Skin of body (tissue), 2 donors: Measurements from ENCODE around the gene PCDHGC3. TPM values are rescaled to one million over a fixed set of nuclear protein-coding genes. Genes with fewer than 3 reads are reported as not detected.

Experiments
- DNase-seq: peaks from one replicate; lab custom pipeline; 2025; lab: John Stamatoyannopoulos, UW
- total RNA-seq: library from RNA; depleted of rRNA; stranded (reverse); fragments of >200 nt; gene quantifications from one replicate; pipeline ENCODE4 v1.2.3, GENCODE V29; 2014

The PCDHGC3 gene
- total RNA-seq, 1 donor from 2014 or later, result 36.7 TPM

DNA sequence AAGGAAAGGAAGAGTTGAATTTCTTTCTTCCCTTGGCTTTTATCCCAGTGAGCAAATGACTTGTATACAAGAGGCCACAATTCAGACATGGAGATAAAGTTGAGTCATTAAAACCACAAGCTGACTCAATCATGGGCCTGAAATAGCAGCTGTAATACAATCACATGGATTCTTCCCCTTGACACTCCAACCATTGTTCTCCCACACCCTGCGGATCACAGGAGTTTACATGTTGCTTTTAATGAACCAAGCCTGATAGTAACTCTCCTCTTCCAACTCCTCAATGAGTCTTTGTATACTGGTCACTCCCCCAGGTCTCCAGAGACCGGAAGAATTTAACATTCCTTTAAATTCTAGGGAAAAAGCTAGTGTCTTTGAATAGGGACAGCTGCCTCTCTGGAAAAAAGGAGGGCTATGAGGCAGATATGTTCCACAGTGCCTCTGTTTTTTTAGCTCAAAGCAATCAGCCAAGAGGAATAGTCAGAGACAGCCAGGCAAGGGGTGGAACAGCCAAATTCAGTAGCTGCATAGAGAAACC lies 45.5 kb downstream of the PCDHGC3 start:
- DNase-seq, result peak; percentile 92

DNA sequence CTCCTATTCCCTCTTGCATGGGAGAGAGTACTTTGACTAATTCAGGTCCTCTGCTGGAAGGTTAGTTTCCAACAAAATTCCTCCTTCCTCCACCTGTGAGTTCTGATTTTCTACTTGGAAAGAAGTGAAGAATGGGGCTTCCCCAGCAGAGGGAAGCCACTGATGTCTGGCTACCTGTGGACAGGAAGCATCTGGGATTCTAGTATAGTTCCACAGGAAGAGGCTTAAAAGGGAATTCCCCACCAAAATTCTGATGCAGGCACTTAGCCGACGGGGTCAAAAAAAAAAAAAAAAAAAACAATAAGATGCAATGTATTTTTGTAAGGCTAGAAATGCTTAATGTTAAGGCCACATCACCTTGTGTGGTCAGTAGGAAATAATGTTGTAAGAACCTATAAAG lies 46.5 kb downstream of the PCDHGC3 start:
- DNase-seq, result no peak

DNA sequence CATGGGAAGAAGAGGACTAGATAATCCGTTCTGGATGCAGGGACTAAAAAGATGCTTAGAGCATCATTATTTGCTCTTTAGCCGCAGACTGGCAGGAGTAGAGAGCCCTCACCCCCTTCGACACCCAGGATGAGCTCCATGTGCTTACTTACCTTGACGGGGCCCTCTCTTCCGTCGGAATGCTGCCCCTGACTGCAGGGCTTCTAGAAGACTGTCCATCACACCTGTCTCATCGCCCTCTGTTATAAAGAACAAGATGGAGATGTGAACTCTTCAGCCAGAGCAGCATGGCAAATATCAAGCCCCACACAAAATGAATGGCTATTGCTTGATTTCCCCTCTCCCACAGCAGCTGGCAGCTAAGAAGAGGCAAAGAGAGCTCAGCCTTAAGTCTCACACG lies 48.2 kb downstream of the PCDHGC3 start:
- DNase-seq, result no peak

DNA sequence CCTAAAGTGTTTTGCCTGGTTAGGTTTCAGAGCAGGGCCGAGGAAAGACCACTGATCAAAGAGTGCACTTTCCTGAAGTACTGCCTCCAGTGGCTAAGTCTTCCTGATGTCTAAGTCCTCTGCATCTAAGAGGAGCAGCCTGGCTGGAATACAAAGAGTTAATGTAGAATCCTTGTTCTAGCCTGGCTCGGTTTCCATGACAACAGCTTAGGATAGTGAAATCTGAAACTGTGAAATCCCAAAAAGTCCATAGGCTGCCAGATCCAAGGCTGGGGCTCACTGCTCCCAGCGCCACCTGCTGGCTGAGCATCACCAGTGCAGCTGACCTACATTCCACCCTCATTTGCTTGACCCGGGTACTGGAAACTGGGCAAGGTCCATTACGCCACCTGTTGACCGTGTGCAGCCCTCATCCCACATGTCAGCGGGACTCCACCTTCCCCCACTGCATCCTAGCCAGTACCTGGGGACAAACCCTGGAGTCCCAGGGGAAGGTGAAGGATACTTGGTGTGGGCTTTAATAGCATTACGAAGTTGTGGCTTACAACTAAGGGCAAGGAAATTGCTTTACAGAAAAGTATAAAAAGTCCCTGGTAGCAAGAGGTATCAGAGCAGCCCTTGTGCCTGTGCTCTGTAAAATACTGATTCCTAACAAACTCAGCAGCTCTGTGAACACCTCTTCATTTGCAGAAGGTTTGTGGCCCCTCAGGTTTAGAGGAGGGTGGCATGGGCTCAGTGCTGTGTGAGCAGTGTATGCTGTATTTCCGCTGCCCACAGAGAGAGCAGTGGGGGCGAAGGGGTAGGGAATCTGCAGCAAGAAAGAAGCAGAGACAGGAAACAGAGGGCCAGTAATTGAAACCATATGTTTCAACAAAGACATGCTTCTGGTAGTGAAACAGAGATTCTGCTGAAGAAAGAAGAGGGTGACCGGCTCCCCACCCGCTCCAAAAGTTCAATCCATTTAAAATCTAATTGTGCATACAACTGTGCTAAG lies 49.1 kb downstream of the PCDHGC3 start:
- DNase-seq, result peak; percentile 99

DNA sequence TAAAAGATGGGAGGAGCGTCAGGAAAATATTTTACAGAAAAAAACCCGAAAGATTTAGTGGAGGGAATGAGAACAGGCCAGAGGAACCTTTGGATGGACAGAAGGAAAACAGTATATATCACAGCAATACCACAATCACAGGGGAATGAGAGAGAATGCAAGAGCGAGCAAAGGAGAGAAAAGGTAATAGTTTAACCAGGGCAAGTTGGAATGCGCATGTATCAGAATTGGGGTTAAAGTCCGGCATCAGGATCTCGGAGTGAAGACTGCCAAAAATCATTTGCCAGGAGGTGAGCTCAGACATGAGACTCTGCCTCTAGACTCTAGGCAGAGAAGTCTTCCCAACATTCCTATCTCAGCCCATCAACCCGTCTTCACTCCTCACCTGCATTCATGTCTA lies 49.9 kb downstream of the PCDHGC3 start:
- DNase-seq, result no peak

DNA sequence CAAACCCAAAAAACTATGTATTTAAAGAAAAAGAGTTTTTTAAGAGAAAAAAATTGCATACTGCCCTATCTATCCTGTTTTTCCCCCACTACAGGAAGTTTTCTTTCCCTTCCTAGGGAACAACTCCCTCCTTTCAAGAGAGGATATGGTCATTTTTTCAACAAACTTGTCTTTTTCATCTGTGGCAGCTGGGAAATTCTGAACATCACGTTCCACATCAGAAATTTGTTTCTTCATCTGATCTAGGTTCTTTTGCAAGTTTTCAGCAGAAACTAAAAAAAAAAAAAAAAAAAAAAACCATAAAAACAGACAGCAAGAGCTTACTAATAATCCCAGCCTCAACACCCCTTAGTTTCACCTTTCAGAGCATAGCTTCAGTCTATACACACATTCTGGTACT lies 51.7 kb downstream of the PCDHGC3 start:
- no peak for DNase-seq

Other genes starting within 250 kb of the PCDHGC3 start
- gene PCDHB15, start 230.6 kb upstream of the PCDHGC3 start, total RNA-seq, result 3.6 TPM
- gene SLC25A2, start 171.9 kb upstream of the PCDHGC3 start, total RNA-seq, result 1.4 TPM
- gene TAF7, start 155.2 kb upstream of the PCDHGC3 start, total RNA-seq, result 88.8 TPM
- 0.39 TPM for gene PCDHGA1, start 145.5 kb upstream of the PCDHGC3 start, total RNA-seq
- 3.6 TPM for gene PCDHGA2, start 137.2 kb upstream of the PCDHGC3 start, total RNA-seq
- 1.6 TPM for gene PCDHGA3, start 132.1 kb upstream of the PCDHGC3 start, total RNA-seq
- gene PCDHGB1, start 125.9 kb upstream of the PCDHGC3 start, total RNA-seq, result 2.6 TPM
- gene PCDHGA4, start 120.9 kb upstream of the PCDHGC3 start, total RNA-seq, result 2.9 TPM
- 3.3 TPM for gene PCDHGB2, start 116.0 kb upstream of the PCDHGC3 start, total RNA-seq
- gene PCDHGA5, start 111.8 kb upstream of the PCDHGC3 start, total RNA-seq, result 3.6 TPM
- gene PCDHGB3, start 105.7 kb upstream of the PCDHGC3 start, total RNA-seq, result 4.3 TPM
- 3.6 TPM for gene PCDHGA6, start 102.1 kb upstream of the PCDHGC3 start, total RNA-seq
- 3.5 TPM for gene PCDHGA7, start 93.2 kb upstream of the PCDHGC3 start, total RNA-seq
- 6.1 TPM for gene PCDHGB4, start 88.3 kb upstream of the PCDHGC3 start, total RNA-seq
- 3.3 TPM for gene PCDHGA8, start 83.3 kb upstream of the PCDHGC3 start, total RNA-seq
- 8.0 TPM for gene PCDHGB5, start 78.0 kb upstream of the PCDHGC3 start, total RNA-seq
- gene PCDHGA9, start 73.2 kb upstream of the PCDHGC3 start, total RNA-seq, result 4.2 TPM
- gene PCDHGB6, start 67.9 kb upstream of the PCDHGC3 start, total RNA-seq, result 5.6 TPM
- 4.9 TPM for gene PCDHGA10, start 63.0 kb upstream of the PCDHGC3 start, total RNA-seq
- 7.6 TPM for gene PCDHGB7, start 58.3 kb upstream of the PCDHGC3 start, total RNA-seq
- 6.1 TPM for gene PCDHGA11, start 54.9 kb upstream of the PCDHGC3 start, total RNA-seq
- gene PCDHGA12, start 45.5 kb upstream of the PCDHGC3 start, total RNA-seq, result 3.9 TPM
- gene PCDHGC4, start 9.1 kb downstream of the PCDHGC3 start, total RNA-seq, result 5.3 TPM
- 2.9 TPM for gene PCDHGC5, start 13.1 kb downstream of the PCDHGC3 start, total RNA-seq
- 23.3 TPM for gene DIAPH1, start 143.0 kb downstream of the PCDHGC3 start, total RNA-seq
- gene HDAC3, start 160.9 kb downstream of the PCDHGC3 start, total RNA-seq, result 60.5 TPM
- gene RELL2, start 161.0 kb downstream of the PCDHGC3 start, total RNA-seq, result 1.1 TPM
- 22.4 TPM for gene FCHSD1, start 175.5 kb downstream of the PCDHGC3 start, total RNA-seq
- gene ARAP3, start 206.3 kb downstream of the PCDHGC3 start, total RNA-seq, result 5.0 TPM